ENCODE measurements around the gene IKBKE. TPM values are rescaled to one million over a fixed set of nuclear protein-coding genes. Genes with fewer than 3 reads are reported as not detected.

Gene IKBKE
- total RNA-seq, 6 donors from 2014 or later: 7.4 to 25.1 (median 9.2) TPM

DNA sequence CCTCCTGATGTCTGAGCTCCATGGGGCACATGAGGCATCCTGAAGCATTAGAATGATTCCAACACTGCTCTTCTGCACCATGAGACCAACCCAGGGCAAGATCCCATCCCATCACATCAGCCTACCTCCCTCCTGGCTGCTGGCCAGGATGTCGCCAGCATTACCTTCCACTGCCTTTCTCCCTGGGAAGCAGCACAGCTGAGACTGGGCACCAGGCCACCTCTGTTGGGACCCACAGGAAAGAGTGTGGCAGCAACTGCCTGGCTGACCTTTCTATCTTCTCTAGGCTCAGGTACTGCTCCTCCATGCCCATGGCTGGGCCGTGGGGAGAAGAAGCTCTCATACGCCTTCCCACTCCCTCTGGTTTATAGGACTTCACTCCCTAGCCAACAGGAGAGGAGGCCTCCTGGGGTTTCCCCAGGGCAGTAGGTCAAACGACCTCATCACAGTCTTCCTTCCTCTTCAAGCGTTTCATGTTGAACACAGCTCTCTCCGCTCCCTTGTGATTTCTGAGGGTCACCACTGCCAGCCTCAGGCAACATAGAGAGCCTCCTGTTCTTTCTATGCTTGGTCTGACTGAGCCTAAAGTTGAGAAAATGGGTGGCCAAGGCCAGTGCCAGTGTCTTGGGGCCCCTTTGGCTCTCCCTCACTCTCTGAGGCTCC lies 26.0 kb downstream of the IKBKE start:
- TF ChIP-seq EP300 (IDR thresholded peaks at IDR 0.05) (no peak), POLR2AphosphoS5 (IDR thresholded peaks at IDR 0.05) (peak in 1 of 2 donors; percentile 11)
- WGBS, 2 donors: 38 to 50% methylated on average over 6 of the region's 6 CpGs
- peaks cover 24 to 42% (median 27%) of the 10 kb centered on the region in 4 donors for H3K4me1 ChIP-seq
- DNase-seq: no peak
- no peaks in the 10 kb centered on the region for H3K27me3 ChIP-seq
- no peaks in the 10 kb centered on the region for H3K9me3 ChIP-seq
- peak overlapping the region in 3 of 4 donors; percentile 25 to 58 (median 43) for H3K27ac ChIP-seq
- peaks cover 0 to 16% (median 4%) of the 10 kb centered on the region in 4 donors for H3K36me3 ChIP-seq
- no peak overlapping the region for H3K4me3 ChIP-seq
- no peak for ATAC-seq (ENCODE audit: low FRiP score in 2 of 2)

DNA sequence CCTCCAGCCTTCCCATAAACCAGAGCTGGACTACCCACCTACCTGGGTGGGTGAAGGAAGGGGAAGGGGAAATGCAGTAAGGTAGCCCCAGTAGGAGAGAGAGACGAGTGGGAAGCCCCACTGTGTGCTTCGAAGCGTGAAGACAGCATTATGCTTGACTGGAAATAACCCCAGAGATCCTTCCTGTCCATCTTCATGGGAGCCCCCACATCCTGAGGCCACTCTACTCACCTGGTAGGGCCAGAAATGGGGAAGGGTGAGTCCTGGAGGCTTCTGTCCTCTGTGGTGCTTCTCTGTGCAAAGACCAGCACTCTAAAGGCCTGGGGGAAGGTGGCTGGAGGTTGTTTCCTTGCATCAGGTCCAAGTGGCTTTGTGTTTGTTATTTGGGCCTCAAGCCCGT lies 27.1 kb downstream of the IKBKE start:
- ATAC-seq (ENCODE audit: low FRiP score in 2 of 2) (no peak), DNase-seq (no peak)
- H3K9me3 ChIP-seq: no peaks in the 10 kb centered on the region
- peaks cover 31 to 51% (median 36%) of the 10 kb centered on the region in 4 donors for H3K4me1 ChIP-seq
- TF ChIP-seq, protein P1, sequence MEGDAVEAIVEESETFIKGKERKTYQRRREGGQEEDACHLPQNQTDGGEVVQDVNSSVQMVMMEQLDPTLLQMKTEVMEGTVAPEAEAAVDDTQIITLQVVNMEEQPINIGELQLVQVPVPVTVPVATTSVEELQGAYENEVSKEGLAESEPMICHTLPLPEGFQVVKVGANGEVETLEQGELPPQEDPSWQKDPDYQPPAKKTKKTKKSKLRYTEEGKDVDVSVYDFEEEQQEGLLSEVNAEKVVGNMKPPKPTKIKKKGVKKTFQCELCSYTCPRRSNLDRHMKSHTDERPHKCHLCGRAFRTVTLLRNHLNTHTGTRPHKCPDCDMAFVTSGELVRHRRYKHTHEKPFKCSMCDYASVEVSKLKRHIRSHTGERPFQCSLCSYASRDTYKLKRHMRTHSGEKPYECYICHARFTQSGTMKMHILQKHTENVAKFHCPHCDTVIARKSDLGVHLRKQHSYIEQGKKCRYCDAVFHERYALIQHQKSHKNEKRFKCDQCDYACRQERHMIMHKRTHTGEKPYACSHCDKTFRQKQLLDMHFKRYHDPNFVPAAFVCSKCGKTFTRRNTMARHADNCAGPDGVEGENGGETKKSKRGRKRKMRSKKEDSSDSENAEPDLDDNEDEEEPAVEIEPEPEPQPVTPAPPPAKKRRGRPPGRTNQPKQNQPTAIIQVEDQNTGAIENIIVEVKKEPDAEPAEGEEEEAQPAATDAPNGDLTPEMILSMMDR (IDR thresholded peaks at IDR 0.05): no peak
- TF ChIP-seq POLR2AphosphoS5 (IDR thresholded peaks at IDR 0.05) (no peak), EP300 (IDR thresholded peaks at IDR 0.05) (no peak), POLR2A (IDR thresholded peaks at IDR 0.05) (no peak)
- H3K4me3 ChIP-seq: no peak overlapping the region
- H3K27me3 ChIP-seq: no peaks in the 10 kb centered on the region
- H3K27ac ChIP-seq: peak overlapping the region in 2 of 4 donors; percentile 30 to 44
- peaks cover 0 to 7% (median 3%) of the 10 kb centered on the region in 4 donors for H3K36me3 ChIP-seq
- 75 to 89% methylated on average over 4 of the region's 4 CpGs for WGBS, 2 donors

DNA sequence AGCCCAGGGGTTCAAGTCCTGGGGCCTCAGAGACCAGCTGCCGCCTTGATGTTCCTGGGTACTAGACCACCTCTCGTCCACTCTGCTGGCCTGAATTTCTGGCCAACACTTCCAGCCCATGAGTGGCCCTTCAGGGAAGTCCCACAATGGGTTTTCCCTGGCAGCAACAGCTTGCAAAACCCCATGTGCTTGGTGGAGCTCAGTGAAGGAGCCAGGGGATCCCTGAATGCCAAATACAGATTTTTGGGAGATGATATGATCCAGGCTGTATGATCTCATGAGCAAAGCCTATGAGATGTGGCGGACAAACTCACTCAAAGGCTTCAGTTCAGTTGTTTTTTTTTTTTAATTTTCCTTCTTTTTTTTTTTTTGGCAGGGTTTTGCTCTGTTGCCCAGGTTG lies 27.5 kb downstream of the IKBKE start:
- Histone ChIP-seq H3K27me3 (no peaks in the 10 kb centered on the region), H3K4me1 (peaks cover 31 to 55% (median 38%) of the 10 kb centered on the region in 4 donors), H3K4me3 (no peak overlapping the region), H3K36me3 (peaks cover 0 to 5% (median 2%) of the 10 kb centered on the region in 4 donors), H3K9me3 (no peaks in the 10 kb centered on the region), H3K27ac (peak overlapping the region in 3 of 4 donors; percentile 30 to 50 (median 44))
- DNase-seq (peak in 1 of 2 donors; percentile 69), ATAC-seq (ENCODE audit: low FRiP score in 2 of 2) (peak in 1 of 2 donors; percentile 38)
- TF ChIP-seq, protein P1 (IDR thresholded peaks at IDR 0.05): no peak
- TF ChIP-seq POLR2A (IDR thresholded peaks at IDR 0.05): no peak
- TF ChIP-seq POLR2AphosphoS5 (IDR thresholded peaks at IDR 0.05): peak; percentile 16 to 26
- TF ChIP-seq EP300 (IDR thresholded peaks at IDR 0.05): peak in 1 of 4 donors; percentile 75
- WGBS, 2 donors: 85 to 87% methylated on average over 3 of the region's 3 CpGs

DNA sequence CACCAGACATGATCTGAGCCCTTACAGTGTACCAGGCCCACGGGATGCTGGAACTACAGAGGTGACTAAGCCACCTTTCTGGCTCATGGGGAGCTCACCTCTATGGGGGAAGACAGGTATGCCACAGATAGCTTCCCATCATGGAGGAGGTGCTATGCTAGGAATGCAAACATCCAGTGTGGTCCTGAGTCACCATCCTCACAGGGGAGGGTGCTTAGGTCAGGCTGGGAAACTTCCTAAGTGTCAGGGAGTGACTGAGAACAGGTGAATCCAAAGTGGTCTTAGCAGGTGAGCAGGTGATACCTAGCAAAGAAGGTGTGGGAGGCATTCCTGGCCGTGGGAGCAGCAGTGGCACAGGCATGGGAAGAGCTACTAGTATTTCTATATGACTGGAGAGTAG lies 28.4 kb downstream of the IKBKE start:
- DNase-seq: no peak
- Histone ChIP-seq H3K36me3 (no peaks in the 10 kb centered on the region), H3K4me3 (no peak overlapping the region), H3K9me3 (no peaks in the 10 kb centered on the region), H3K4me1 (peaks cover 34 to 62% (median 44%) of the 10 kb centered on the region in 4 donors), H3K27ac (peak overlapping the region in 1 of 4 donors; percentile 50), H3K27me3 (no peaks in the 10 kb centered on the region)
- ATAC-seq (ENCODE audit: low FRiP score in 2 of 2): no peak
- TF ChIP-seq POLR2AphosphoS5 (IDR thresholded peaks at IDR 0.05) (no peak), POLR2A (IDR thresholded peaks at IDR 0.05) (no peak), EP300 (IDR thresholded peaks at IDR 0.05) (no peak)
- TF ChIP-seq, protein P1 (IDR thresholded peaks at IDR 0.05): no peak
- whole genome bisulfite sequencing, 2 donors: 69 to 82% methylated on average over 2 of the region's 2 CpGs

DNA sequence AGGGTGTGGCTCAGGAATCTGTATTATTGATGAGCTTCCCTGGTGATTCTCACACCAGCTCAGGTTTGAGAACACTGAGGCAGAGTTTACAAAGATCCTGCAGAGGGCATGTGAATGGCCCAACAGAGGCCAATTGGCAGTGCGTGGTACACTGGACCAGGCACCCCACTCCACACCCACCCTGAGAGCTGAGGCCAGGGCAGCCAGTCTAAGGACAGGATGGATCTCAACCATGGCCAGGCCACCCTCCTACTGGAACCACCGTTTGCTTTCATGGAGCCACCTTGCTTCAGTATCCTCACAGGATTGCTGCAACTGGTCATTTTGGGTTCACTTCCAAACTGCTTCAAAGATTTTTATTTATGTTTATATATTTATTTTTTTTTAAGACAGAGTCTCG lies 29.8 kb downstream of the IKBKE start:
- ATAC-seq (ENCODE audit: low FRiP score in 2 of 2): no peak
- Histone ChIP-seq H3K27ac (no peak overlapping the region), H3K36me3 (no peaks in the 10 kb centered on the region), H3K9me3 (no peaks in the 10 kb centered on the region), H3K4me3 (no peak overlapping the region), H3K4me1 (peaks cover 36 to 71% (median 55%) of the 10 kb centered on the region in 4 donors), H3K27me3 (no peaks in the 10 kb centered on the region)
- TF ChIP-seq EP300 (IDR thresholded peaks at IDR 0.05): no peak
- TF ChIP-seq POLR2A (IDR thresholded peaks at IDR 0.05): no peak
- TF ChIP-seq POLR2AphosphoS5 (IDR thresholded peaks at IDR 0.05): no peak
- TF ChIP-seq, protein P1 (IDR thresholded peaks at IDR 0.05): no peak
- WGBS, 2 donors: 86 to 88% methylated on average over 2 to 3 of the region's 3 CpGs
- no peak for DNase-seq
